RPMI8226 (cell line): ENCODE measurements around the gene BIN1.

Source experiments
- DNase-seq: peaks from one replicate; pipeline ENCODE4 v3.0.0-alpha.2; 2015

The BIN1 gene

GRCh38 chr2:127012868-127013267 is 94.1 kb downstream of the BIN1 start:
- DNase-seq: no peak

GRCh38 chr2:127012215-127012614 is 94.7 kb downstream of the BIN1 start:
- no peak for DNase-seq

GRCh38 chr2:127011796-127012195 is 95.2 kb downstream of the BIN1 start:
- no peak for DNase-seq

GRCh38 chr2:127011231-127011661 is 95.7 kb downstream of the BIN1 start:
- no peak for DNase-seq

GRCh38 chr2:127008265-127009015 is 98.5 kb downstream of the BIN1 start:
- DNase-seq: no peak

- no peak for DNase-seq
Measured at GRCh38 chr2:127007652-127008051, 99.3 kb downstream of the BIN1 start.

GRCh38 chr2:127006962-127007361 is 100.0 kb downstream of the BIN1 start:
- no peak for DNase-seq

- no peak for DNase-seq
Measured at GRCh38 chr2:127004893-127005600, 101.9 kb downstream of the BIN1 start.

- DNase-seq: no peak
Measured at GRCh38 chr2:127003070-127003800, 103.7 kb downstream of the BIN1 start.

- no peak for DNase-seq
Measured at GRCh38 chr2:127001751-127002150, 105.2 kb downstream of the BIN1 start.

GRCh38 chr2:127000937-127001336 is 106.0 kb downstream of the BIN1 start:
- no peak for DNase-seq

- DNase-seq: no peak
Measured at GRCh38 chr2:127000194-127000593, 106.8 kb downstream of the BIN1 start.

GRCh38 chr2:126999106-126999756 is 107.7 kb downstream of the BIN1 start:
- no peak for DNase-seq

GRCh38 chr2:126998486-126998885 is 108.5 kb downstream of the BIN1 start:
- DNase-seq: no peak
